ENCODE measurements around the gene SPTSSA.
"Not testable (repeated sequence)": the region's sequence is repeated elsewhere in the genome, so short reads cannot be mapped to it uniquely, and the experiment has no call there.

SPTSSA gene

DNA sequence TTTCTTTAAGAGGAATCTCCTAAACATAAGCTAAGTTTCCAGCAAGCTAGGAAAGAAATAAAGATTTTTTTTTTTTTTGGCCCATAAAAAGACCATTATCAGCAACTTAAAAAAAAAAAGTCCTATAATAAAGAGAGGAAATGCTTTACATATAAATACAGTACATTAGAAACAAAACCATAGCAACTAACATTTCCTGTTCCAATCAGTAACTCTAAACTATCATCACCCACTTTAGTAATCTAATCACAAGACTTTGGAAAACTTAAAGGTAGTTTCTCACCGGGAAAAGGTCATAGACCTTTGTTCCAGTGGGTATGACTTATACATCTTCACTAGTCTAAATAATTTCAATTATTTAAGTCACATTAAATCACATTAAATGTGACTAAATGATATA, 11.1 kb downstream of the SPTSSA start:
- Mint-ChIP-seq H3K4me1 (no peaks in the 10 kb centered on the region), H3K27ac (no peak overlapping the region), H3K4me3 (no peak overlapping the region), H3K27me3 (no peaks in the 10 kb centered on the region), H3K36me3 (peaks cover 3% of the 10 kb centered on the region), H3K9me3 (no peaks in the 10 kb centered on the region)

GRCh38 chr14:34450542-34450915, 11.5 kb downstream of the SPTSSA start:
- Mint-ChIP-seq H3K27me3 (no peaks in the 10 kb centered on the region), H3K9me3 (no peaks in the 10 kb centered on the region), H3K4me1 (no peaks in the 10 kb centered on the region), H3K27ac (no peak overlapping the region), H3K4me3 (no peak overlapping the region), H3K36me3 (peaks cover 3% of the 10 kb centered on the region)

DNA sequence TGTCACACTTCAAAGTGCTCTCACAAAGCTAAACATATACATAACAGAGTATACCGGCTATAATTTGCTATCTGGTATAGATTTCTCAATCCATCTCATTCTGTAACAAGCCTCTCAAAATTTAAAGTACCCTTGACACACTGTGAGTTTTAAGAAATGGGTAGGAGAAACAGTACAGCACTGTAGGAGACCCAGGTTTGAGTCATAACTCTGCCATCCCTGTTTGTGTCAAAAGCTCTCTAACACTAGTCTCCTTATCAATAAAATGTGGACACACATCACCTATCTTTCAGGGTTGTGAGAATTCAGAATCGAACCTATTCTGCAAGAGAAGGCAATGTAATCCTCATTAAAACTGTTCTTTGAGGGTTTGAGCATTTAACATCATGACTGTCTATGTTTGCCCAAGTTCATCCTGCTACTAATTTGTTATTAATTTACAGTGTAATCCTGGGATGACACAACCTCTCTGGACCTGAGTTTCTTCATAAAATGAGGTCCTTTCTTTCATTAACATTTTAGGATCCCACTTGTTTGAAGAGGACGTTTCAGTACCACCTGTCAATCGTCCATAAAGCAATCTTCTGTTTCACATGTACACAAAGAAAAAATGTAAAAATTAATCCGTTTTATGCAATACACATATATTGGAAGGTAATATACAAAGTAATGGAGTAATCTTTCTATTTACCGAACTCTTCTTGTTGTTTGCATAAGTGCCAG, 12.1 kb downstream of the SPTSSA start:
- H3K4me1 Mint-ChIP-seq = no peaks in the 10 kb centered on the region
- H3K9me3 Mint-ChIP-seq = no peaks in the 10 kb centered on the region
- H3K27ac Mint-ChIP-seq = no peak overlapping the region
- H3K27me3 Mint-ChIP-seq = no peaks in the 10 kb centered on the region
- H3K4me3 Mint-ChIP-seq = no peak overlapping the region
- H3K36me3 Mint-ChIP-seq = peaks cover 3% of the 10 kb centered on the region

DNA sequence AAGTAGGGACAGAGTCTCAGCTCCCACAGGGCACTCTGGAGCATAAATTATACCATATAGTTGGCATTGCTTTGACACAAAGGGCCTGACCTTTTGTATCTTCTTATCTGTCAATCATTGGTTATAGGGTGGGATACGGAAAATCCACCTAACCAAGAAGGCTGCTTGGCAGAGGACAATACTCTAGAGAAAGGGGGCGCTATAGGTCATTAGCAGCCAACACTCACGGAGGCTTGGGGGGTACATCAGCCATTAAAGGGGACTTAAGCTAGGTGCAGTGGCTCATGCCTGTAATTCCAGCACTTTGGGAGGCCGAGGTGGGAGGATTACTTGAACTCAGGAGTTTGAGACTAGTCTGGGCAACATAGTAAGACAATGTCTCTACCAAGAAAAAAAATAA, 22.9 kb downstream of the SPTSSA start:
- Mint-ChIP-seq H3K4me1 (no peaks in the 10 kb centered on the region), H3K27me3 (no peaks in the 10 kb centered on the region), H3K36me3 (peaks cover 5% of the 10 kb centered on the region), H3K9me3 (peaks cover 5% of the 10 kb centered on the region), H3K4me3 (no peak overlapping the region), H3K27ac (no peak overlapping the region)

DNA sequence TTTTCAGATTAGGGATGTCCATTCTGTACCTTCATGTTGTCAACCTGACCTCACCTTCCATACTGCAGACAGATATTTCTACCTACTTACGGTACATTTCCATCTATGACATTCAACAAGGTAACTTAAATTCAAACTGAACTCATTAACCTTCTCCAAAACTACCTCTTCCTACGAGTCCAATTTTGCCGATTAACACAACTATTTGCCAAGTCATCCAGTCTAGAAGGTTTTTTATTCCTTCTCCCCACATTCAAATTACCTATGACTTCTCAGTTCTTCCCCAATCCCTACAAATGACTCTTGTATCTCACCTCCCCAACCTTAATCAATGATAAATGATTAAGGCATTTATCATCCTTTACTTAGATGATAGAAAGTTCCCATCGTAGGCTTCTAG, 23.6 kb downstream of the SPTSSA start:
- Mint-ChIP-seq H3K27ac (no peak overlapping the region), H3K27me3 (no peaks in the 10 kb centered on the region), H3K9me3 (peaks cover 5% of the 10 kb centered on the region), H3K36me3 (peaks cover 5% of the 10 kb centered on the region), H3K4me3 (no peak overlapping the region), H3K4me1 (no peaks in the 10 kb centered on the region)

- Mint-ChIP-seq H3K4me3 (no peak overlapping the region), H3K9me3 (peaks cover 5% of the 10 kb centered on the region), H3K27me3 (no peaks in the 10 kb centered on the region), H3K4me1 (no peaks in the 10 kb centered on the region), H3K27ac (no peak overlapping the region), H3K36me3 (peaks cover 4% of the 10 kb centered on the region)
Observed at GRCh38 chr14:34437729-34438080, 24.3 kb downstream of the SPTSSA start.

DNA sequence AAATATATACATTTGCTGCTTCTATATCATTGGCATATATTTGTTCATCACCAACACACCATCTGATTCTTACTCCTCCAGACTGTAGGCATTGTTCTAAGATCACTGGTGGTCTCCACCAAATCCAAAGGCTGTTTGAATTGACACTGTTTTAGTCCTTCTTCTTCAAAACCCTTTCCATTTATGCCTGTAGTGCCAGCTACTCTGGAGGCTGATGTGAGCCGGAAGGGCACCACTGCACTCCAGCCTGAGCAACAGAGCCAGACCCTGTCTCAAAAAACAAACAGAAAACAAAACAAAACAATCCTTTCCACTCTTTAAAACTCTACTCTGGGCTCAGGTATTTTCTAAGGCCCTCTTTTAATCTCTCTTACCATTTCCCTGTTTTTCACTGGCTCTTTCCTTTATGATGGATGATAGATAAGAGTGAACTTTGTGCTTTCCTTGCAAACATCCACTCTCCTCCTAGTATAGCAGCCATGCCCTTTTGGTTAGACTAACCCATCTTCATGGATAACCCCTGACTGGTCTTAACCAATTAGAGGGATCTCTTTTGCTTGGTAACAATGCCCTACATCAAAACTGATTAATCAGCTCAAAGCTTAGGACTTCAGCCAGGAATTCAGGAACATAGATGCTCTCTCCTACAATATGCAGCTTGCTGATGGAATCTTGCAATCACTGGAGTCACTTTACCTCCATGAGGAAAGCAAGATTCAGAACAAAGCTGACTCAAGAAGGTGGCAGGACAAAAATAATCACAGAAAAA, 24.9 kb downstream of the SPTSSA start:
- Mint-ChIP-seq H3K4me3 (no peak overlapping the region), H3K36me3 (peaks cover 4% of the 10 kb centered on the region), H3K4me1 (no peaks in the 10 kb centered on the region), H3K9me3 (peaks cover 5% of the 10 kb centered on the region), H3K27ac (no peak overlapping the region), H3K27me3 (no peaks in the 10 kb centered on the region)

GRCh38 chr14:34436118-34436905, 25.7 kb downstream of the SPTSSA start:
- Mint-ChIP-seq H3K27me3 (no peaks in the 10 kb centered on the region), H3K27ac (no peak overlapping the region)

GRCh38 chr14:34433957-34434356, 28.1 kb downstream of the SPTSSA start:
- H3K4me1 Mint-ChIP-seq = no peaks in the 10 kb centered on the region
- H3K4me3 Mint-ChIP-seq = no peak overlapping the region
- H3K27me3 Mint-ChIP-seq = no peaks in the 10 kb centered on the region
- H3K9me3 Mint-ChIP-seq = peaks cover 5% of the 10 kb centered on the region
- H3K27ac Mint-ChIP-seq = no peak overlapping the region
- peaks cover 4% of the 10 kb centered on the region for H3K36me3 Mint-ChIP-seq

More at GRCh38 chr14:34436118-34436905, 25.7 kb downstream of the SPTSSA start:
- Mint-ChIP-seq H3K4me1 (no peaks in the 10 kb centered on the region), H3K9me3 (peaks cover 5% of the 10 kb centered on the region), H3K36me3 (peaks cover 4% of the 10 kb centered on the region), H3K4me3 (no peak overlapping the region)

DNA sequence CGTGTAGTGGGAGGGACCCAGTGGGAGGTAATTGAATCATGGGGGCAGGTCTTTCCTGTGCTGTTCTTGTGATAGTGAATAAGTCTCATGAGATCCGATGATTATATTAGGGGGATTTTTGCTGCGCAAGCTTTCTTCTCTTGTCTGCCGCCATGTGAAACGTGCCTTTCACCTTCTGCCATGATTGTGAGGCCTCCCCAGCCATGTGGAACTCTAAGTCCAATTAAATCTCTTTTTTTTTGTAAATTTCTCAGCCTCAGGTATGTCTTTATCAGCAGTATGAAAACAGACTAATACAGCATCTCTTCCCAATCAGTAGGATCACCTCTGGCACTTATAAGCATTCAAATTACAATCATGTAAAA, 34.0 kb downstream of the SPTSSA start:
- H3K27ac Mint-ChIP-seq, H3K27me3 Mint-ChIP-seq: not testable (repeated sequence)

GRCh38 chr14:34426313-34427295, 35.4 kb downstream of the SPTSSA start:
- Mint-ChIP-seq H3K27ac (no peak overlapping the region), H3K4me3 (no peak overlapping the region), H3K9me3 (no peaks in the 10 kb centered on the region), H3K36me3 (no peaks in the 10 kb centered on the region), H3K27me3 (no peaks in the 10 kb centered on the region), H3K4me1 (no peaks in the 10 kb centered on the region)

More for the DNA sequence above, 34.0 kb downstream of the SPTSSA start:
- not testable (repeated sequence) for H3K4me3 Mint-ChIP-seq, H3K36me3 Mint-ChIP-seq, H3K9me3 Mint-ChIP-seq, H3K4me1 Mint-ChIP-seq

GRCh38 chr14:34425095-34425851, 36.8 kb downstream of the SPTSSA start:
- Mint-ChIP-seq H3K27ac (no peak overlapping the region), H3K9me3 (peaks cover 5% of the 10 kb centered on the region), H3K27me3 (no peaks in the 10 kb centered on the region), H3K4me3 (no peak overlapping the region), H3K4me1 (no peaks in the 10 kb centered on the region), H3K36me3 (no peaks in the 10 kb centered on the region)

DNA sequence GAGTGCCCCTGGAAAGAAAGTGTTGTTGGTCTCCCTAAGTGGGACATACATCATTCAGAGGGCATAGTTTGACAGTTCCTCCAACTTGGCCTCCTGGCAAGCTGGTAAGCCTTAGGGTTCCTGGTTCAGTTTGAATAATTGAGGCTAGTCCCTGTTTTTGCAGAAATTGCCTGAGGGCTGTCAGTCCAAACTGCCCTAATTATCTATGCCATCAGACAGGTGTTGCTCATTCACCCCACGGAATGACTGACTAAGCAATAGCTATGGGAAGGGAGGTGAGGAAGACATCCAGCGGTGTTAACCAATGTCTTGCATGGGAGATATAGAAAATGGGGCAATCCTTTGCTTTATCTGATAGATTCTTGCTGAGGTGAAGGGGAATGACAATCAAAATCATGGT, 37.6 kb downstream of the SPTSSA start:
- H3K36me3 Mint-ChIP-seq = no peaks in the 10 kb centered on the region
- no peaks in the 10 kb centered on the region for H3K27me3 Mint-ChIP-seq
- H3K9me3 Mint-ChIP-seq = peaks cover 5% of the 10 kb centered on the region
- H3K4me3 Mint-ChIP-seq = no peak overlapping the region
- H3K27ac Mint-ChIP-seq = no peak overlapping the region
- H3K4me1 Mint-ChIP-seq = no peaks in the 10 kb centered on the region

- Mint-ChIP-seq H3K4me3 (no peak overlapping the region), H3K27me3 (no peaks in the 10 kb centered on the region), H3K27ac (no peak overlapping the region), H3K4me1 (no peaks in the 10 kb centered on the region), H3K9me3 (peaks cover 5% of the 10 kb centered on the region), H3K36me3 (no peaks in the 10 kb centered on the region)
Observed at GRCh38 chr14:34423445-34423844, 38.6 kb downstream of the SPTSSA start.
